NCI-H1417 (cell line): ENCODE data around the gene APOL1.
A peak's percentile ranks its signal among the peaks of the same experiment; 100 is the strongest.
"Not testable (repeated sequence)": the region's sequence is repeated elsewhere in the genome, so short reads cannot be mapped to it uniquely, and the experiment has no call there.

ENCODE experiments used
- DNase-seq, 3 experiments: peaks; one replicate each; lab custom pipeline; 2025; lab: John Stamatoyannopoulos, UW

APOL1 gene, protein sequence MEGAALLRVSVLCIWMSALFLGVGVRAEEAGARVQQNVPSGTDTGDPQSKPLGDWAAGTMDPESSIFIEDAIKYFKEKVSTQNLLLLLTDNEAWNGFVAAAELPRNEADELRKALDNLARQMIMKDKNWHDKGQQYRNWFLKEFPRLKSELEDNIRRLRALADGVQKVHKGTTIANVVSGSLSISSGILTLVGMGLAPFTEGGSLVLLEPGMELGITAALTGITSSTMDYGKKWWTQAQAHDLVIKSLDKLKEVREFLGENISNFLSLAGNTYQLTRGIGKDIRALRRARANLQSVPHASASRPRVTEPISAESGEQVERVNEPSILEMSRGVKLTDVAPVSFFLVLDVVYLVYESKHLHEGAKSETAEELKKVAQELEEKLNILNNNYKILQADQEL

DNA sequence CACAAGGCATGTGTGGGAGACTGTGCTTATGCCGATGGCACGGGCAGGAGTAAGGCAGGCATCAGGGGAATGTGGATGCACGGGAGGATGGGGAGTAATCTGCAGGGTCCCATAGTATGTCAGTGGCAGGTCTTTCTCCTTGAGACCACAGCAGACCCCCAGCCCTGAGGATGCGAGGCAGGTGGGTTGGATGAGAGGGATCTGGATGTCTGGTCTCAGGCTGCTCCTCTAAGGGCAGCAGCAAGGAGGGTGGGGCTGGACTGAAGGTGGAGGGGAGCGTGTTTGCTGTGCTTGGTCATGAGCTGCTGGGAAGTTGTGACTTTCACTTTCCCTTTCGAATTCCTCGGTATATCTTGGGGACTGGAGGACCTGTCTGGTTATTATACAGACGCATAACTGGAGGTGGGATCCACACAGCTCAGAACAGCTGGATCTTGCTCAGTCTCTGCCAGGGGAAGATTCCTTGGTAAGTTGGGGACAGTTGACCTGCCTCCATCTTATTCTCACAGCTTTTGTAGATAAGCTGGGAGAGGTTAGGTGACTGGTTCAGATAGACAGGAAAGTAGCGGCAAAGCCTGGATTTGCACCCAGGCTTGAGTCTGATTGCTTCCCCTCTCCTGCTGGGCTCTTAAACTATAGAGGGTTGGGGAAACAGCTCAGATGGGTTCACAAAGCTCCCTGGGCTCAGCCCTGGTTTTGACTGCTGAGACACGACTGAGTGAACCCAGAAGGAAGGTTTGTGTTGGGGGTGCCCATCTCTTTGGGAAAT, at the start of gene APOL1:
Gene APOL1, plus strand, starts transcription at position 380 of the 769 bp plus-strand sequence. CDS start 1,823 bp downstream, outside the sequence.
- DNase-seq, result no peak

DNA sequence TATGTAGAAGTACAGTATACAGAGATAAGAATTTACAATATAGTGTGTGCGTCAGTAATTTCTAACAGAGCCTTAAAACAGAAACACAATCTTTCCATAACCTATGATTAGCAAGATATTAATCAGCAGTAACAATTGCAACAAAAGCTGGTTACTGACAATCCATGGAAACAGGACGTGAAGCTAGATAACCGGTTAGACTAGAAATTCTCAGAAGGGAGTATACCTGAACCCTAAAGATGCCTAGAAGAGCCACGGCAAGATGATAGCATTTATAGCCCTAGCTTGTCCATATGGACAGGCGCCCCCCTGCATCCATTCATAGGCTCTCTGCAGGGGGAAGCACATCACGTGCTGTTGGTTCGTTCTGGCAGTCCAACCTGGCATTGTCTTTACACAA, 49.5 kb upstream of the APOL1 start:
- peak in 2 of 3 experiments; percentile 63 to 87 for DNase-seq

DNA sequence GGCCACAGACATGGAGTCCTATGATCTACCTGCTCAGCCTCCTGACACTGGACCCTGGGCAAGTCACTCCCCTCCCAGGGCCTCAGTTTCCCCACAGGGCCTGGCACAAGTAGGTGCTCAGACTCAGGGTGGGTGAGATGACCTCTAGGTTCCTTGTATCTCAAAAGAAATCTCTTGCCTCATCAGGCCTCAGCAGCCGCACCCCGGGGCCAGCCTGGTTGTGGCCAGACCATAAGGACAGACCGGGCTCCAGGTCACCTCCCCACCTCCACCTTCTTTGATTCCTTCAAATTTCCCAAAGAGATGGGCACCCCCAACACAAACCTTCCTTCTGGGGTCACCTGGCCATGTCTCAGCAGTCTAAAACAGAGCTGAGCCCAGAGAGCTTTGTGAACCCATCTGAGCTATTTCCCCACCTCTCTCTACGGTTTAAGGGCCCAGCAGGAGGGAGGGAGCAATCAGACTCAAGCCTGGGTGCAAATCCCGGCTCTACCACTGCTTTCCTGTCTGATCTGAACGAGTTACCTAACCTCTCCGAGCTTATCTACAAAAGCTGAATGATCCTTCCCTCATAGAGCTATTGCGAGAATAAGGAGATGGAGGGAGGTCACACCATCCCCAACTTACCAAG, 48.8 kb upstream of the APOL1 start:
- DNase-seq, result peak in 2 of 3 experiments; percentile 10 to 33

DNA sequence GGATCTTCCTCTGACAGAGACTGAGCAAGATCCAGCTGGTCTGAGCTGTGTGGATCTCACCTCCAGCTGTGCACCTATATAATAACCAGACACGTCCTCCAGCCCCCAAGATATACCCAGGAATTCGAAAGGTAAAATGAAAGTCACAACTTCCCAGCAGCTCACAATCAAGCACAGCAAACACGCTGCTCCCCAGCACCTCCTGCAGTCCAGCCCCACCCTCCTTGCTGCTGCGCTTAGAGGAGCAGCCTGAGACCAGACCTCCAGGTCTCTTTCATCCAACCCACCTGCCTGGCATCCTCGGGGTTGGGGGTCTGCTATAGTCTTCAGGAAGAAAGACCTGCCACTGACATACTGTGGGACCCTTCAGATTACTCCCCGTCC, 48.3 kb upstream of the APOL1 start:
- peak in 2 of 3 experiments; percentile 8 to 33 for DNase-seq

DNA sequence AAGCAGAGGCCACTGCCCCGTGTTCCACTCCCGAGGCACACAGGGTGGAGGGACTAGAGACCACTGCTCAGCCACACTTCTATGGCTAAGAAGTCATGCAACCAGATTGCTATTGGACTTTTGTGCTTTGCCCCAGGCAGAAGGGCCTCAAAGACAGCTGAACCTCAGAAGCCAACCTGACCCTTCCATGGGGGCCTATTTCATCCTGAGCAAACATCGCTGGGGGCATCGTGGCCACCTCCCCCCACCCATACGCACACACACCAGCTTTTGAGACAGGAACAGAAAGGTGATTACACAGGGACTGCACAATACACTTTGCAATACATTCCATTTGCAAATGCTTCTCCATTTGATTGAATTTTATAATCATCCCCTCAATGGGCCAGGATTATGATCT, 47.4 kb upstream of the APOL1 start:
- DNase-seq, result not testable (repeated sequence)

DNA sequence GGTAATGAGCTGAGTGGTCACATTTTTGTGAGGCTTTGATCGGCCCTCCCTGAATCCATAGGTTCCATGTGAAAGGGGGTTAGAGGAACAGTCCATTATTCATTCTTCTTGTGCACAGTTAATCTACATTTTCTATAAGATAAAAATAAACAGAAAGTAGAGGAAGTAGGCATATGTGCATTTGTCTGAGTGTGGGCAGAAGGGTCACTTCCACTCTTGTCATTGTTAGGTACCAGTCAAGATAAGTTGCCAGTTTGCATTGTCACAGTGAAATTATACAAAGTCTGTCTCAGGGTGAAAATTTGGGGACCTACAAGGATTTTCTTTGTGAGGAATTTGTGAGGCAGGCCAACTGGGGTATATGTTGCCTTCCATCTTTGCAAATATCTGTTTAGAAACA, 46.7 kb upstream of the APOL1 start:
- no peak for DNase-seq

DNA sequence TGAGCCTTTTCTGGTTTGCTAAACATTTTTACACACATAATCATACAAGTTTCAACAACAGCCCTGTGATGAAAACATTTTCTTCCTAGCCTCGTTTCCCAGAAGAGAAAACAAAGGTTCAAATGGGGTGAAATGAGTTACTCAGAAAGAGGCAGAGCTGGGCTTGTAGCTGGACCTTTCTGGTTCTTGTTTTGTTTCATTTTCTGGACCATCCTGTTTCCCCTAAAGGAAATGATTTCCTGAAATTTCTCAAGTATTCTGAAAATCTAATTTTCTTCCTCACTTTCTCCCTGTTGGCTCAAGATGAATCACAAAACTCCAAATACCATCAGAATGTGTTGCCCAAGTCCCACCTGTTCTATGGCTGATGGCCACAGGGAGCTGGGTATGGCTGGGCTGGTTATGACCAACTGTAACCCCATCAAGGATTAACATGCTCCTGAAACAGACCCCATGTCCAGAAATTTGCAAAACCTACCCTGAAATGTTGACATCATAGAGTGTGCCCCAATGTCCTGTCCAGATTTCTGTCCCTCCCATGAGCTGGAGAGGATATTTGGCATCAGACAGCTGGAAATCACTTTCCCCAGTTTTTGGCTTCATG, 44.7 kb upstream of the APOL1 start:
- no peak for DNase-seq

DNA sequence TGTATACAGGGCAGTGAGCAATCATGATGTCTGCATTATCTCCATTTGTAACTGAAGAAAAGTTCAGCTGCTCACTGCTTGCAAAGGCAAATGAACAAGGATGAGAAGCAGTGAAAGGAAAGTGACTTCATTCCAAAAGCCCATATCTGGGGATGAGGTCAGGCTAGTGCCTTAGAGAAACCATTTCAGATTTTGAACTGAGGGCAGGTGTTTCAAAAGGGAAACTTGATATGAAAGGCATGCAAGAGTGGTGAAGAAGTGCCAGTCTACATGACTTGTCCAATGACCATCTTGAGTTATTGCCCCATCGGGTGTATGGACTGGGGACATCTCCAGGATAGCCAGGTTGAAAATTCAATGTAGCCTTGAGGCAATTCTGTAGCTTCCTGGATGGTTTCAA, 44.0 kb upstream of the APOL1 start:
- DNase-seq, result no peak

DNA sequence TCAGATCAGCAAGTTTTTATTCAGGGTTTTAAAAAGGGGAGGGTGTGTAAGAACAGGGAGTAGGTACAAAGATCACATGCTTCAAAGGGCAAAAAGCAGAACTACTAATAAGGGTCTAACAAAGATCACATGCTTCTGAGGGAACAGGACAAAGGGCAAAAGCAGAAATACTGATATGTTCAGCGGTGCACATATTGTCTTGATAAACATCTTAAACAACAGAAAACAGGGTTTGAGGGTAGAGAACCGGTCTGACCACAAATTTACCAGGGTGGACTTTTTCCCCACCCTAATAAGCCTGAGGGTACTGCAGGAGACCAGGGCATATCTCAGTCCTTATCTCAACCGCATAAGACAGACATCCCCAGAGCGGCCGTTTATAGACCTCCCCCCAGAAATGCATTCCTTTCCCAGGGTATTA, 43.4 kb upstream of the APOL1 start:
- DNase-seq, result not testable (repeated sequence)

DNA sequence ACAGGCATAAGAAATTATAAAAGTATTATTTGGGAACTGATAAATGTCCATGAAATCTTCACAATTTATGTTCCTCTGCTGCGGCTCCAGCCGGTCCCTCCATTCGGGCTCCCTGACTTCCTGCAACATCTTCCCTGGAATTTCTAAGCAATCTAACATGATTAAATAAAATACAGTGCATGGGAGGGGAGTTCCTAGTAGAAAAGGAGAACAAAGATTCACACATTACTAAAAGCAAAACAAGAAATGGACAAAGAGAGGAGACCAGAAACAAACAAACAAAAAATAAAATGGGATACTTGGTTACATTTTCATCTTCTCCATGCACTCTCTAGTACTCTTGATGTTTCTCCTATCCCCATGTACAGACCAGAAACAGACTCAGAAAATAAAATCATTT, 42.7 kb upstream of the APOL1 start:
- DNase-seq, result no peak

DNA sequence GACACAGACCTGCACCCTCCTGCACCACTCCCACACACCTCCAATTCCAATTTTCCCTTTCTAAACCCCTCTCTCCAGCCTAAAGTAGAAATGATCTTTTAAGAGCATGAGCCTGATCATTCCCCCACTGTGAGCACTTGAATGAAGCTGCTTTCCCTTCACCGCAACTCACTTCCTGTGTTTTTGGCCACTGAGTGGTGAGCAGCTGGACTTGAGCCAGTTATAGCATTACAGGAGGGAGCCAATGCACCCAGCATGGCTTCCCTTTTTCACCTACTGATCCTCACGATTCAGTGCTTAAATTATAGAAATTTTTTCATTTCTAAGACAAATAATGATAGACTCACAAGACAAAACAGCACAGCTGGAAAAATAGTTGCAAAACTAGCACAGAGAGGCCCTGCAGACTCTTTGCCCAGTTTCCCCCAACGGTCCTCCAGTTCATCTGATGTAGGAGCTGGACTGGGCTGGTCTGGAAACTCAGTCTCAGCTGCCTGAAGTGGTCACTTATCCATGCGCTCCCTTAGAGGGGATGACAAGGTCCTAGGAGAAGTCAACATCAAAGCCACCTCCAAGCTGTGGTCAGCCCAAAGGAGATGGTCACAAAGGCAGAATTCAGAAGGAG, 41.6 kb upstream of the APOL1 start:
- DNase-seq, result peak in 2 of 3 experiments; percentile 8 to 49

DNA sequence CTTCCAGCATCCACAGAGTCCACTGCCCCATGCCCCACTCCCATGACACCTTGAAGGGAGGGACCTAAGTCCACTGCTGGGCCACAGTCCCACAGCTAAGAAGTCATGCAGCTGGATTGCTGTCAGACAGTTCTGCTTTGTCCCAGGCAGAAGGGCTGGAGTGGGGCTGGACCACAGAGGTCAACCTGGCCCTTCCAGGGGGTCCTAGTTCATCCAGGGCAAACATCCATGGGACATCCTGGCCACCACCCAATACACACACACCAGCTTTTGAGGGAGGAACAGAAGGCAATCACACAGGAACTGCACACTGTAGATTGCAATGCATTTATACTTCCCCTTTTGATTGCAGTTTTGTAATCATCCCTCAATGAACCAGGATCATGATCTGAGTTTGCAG, 40.0 kb upstream of the APOL1 start:
- DNase-seq, result no peak

DNA sequence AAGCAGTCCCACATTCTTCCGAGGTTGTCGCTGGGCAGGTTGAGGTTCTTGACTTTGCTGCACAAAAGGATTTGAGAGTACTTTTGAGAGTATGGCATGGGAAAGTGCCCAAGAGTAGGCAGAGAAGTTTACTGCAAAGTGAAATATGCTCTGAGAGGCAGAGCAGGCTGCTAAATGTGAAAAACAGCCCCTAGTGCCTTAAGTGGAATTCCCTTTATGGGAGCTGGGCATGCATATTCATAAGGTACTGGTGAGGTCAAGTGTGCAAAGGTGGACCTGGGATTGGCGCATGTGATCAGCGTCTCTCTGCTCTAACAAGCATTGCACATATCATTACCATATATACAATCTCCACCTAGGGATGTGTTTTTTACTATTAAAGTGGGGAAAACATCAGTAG, 39.3 kb upstream of the APOL1 start:
- DNase-seq, result no peak

DNA sequence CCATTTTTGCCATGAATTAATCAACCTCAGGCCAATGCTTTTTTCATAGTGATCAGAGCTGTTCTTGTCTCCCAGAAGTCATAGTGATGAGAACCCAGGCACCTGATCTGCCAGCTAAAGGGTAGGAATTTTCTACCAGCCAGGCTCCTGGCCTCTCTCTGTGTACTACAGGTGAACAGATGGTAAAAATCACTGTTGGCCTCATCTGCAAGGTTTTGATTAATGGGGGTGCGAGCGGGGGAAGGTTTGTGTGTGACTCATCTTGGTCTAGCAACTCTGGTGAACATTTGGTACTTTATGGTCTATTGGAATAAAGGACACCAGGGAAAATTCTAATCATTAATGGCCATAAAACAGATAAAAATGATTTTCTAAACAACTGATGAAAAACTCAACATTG, 37.0 kb upstream of the APOL1 start:
- DNase-seq, result no peak

DNA sequence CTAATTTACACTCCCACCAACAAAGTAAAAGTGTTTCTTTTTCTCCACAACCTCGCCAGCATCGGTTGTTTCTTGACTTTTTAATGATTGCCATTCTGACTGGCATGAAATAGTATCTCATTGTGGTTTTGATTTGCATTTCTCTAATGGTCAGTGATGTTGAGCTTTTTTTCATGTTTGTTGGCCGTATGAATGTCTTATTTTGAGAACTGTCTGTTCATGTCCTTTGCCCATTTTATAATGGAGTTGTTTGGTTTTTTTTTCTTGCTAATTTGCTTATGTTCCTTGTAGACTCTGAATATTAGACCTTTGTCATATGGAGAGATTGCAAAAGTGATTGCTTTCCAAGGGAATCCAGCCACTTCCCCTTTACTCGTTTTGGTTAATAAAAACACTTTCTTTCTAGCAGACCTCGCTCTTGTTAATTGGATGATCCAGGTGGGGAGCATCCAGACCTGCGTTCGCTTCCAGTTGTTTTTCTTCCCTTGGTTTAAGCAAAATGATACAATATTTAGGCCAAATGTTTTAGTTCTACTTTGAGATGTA, 34.2 kb upstream of the APOL1 start:
- DNase-seq, result no peak

DNA sequence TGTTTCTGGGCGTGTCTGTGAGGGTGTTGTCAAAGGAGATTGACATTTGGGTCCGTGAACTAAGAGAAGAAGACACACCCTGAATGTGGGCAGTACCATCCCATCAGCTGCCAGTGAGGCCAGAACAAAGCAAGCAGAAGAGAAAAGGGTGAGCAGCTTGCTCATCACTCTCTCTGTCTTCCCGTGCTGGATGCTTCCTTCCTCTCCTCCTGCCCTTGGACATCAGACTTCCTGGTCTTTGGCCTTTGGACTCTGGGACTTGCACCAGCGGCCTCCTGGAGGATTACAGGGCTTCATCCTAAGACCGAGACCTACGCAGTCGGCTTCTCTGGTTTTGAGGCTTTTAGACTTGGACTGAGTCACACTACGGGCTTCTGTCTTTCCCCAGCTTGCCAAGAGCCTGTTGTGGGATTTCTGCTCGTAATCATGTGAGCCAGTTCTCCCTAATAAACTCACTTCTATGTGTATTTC, 32.4 kb upstream of the APOL1 start:
- peak in 2 of 3 experiments; percentile 24 to 52 for DNase-seq

DNA sequence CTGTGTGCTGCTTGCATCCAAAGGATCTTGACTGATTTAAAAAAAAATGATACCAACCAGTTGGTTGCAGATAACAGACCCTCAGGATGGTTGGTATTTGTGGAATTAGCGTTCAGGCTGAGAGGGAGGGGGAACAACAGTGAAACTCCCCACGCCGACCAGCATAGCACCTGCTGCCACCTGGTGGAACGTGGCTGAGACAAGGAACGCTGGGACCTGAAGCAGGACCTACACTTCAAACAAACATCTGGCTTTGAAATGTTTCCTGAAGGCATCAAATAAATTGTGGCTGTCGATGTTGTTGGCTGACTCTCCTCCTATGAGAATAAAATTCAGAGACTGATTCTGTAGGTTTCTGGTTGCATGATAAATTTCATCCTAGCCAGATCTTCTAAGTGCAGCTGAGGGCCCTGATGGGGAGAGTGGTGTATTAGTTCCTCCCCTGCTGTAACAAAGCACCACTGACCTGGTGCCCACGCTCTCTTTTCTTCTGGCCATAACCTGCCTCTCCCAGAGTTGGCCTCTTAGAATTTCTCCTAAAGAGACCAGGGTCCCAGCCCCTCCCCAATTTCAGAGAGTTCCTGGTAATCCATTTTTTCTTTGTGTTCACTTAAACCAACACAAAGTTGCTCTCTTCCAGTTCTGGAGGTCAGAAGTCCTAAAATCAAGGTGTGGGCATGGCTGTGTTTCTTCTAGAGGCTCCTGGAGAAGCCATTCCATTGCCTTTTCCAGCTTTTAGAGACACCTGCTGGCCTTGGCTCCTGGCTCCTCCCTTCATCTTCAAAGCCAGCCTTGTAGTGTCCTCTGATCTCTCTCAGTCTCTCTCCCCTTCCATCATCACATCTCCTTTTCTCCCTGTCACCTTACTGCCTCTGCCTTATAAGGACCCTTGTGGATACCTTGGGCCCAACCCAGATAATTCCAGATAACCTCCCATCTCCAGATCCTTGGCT, 30.9 kb upstream of the APOL1 start:
- DNase-seq, result peak in 2 of 3 experiments; percentile 8 to 58

DNA sequence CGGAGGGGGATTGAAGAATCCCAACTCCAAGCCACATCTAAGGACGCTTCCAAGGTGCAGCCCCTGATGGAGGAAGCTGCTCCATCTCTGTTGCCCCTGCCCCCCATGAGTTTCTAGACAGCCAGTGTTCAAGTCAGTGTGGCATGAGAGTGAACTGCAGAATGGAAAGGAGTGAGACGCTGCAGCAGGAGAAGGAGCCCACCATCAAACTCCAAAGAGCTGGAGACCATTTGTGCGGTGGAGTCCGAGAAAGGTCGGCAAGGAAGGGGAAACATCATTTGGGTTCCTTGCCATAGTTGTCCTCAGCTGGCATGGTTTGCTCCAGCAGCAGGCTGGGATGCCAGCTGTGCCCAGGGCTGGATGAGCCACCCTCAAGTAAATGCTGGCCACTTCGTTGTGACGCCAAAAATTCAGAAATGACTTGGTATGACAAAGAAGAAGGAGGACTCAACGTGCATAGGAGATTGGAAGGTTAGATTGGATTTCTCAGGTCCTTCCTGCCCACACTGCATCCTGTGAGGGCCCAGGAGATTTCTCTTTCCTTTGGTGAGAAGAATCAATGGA, 30.0 kb upstream of the APOL1 start:
- DNase-seq, result no peak

DNA sequence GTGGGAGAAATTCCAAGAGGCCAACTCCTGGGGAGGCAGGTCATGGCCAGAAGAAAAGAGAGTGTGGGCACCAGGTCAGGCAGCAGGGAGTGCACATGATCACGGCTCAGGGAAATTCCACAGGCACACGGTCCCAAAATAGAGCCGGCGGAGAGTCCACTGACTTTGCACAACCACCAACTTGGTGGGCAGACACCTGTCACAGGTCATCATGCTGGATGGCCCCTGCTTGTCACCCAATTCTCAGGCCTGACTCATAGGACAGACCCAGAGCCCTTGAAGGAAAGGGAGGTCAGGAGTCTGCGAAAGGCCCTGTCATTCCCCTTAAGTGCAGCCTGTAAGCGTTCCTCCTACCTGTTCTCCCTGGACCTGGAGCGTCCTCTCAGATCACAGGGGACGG, 29.4 kb upstream of the APOL1 start:
- no peak for DNase-seq

DNA sequence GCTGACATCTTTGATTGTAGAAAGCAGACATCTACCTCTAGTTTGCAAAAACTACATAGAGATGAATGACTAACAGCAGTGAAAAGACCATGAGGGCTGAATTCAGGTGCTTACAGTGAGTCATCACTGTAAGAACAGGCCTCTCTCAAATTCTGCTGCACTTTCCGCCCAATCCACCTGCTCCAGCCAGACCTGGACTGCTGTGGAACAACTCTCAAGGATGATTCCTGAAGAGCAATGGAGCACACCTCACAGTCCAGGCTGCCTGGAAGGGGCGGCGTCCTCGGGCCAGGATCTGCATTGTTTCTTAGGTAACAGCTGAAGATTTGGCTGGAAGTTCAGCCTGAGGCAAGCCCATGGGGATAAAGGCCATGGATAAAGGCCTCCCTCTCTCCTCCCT, 28.7 kb upstream of the APOL1 start:
- no peak for DNase-seq
